GM12878 (cell line): ENCODE measurements around the gene MED4. TPM values are rescaled to one million over a fixed set of nuclear protein-coding genes. Genes with fewer than 3 reads are reported as not detected.

ENCODE experiments used
- ATAC-seq: fragments of 200-7000 bp; cut with Tn5 transposase; 3 replicates; pipeline ENCODE4 v1.9.1; 2020; ENCODE audit warnings: mild to moderate bottlenecking, moderate library complexity
- BruUV-seq: library from RNA; stranded (reverse); fragments of 400-500 nt; replicated peaks from 2 replicates; lab custom pipeline; 2021; lab: Mats Ljungman, UMichigan
- CTCF ChIA-PET: fragments of 300-600 bp; sonication (Branson Sonifier 250); formaldehyde crosslinking; extraction: SDS; loops from one replicate; lab custom pipeline; 2021; ENCODE audit warnings: inconsistent platforms; lab: Yijun Ruan, JAX
- POLR2A ChIA-PET: fragments of 350-600 bp; formaldehyde crosslinking; extraction: SDS; loops from one replicate; lab custom pipeline; 2021; ENCODE audit warnings: inconsistent platforms; lab: Charles Lee
- RAD21 ChIA-PET: fragments of 300-600 bp; sonication (Branson Sonifier 250); formaldehyde crosslinking; loops from one replicate; lab custom pipeline; 2023; ENCODE audit warnings: antibody characterized with exemption; ENCODE audit not compliant: unreplicated experiment; lab: Charles Lee
- SMC1A ChIA-PET: fragments of 300-600 bp; sonication (Branson Sonifier 250); formaldehyde crosslinking; loops from one replicate; lab custom pipeline; 2023; ENCODE audit not compliant: unreplicated experiment, uncharacterized antibody; lab: Charles Lee
- DNase-seq: peaks from one replicate; pipeline ENCODE4 v3.0.0-alpha.2; 2011; ENCODE audit warnings: low read depth, low spot score
- FAIRE-seq: peaks from 3 replicates; lab custom pipeline; 2011; peaks lifted over from hg19 to GRCh38; lab: Jason Lieb, UNC
- H2AFZ ChIP-seq: 2 replicates; pipeline ENCODE4 v1.6.0; 2011; ENCODE audit warnings: low read depth, low read length, control low read depth; ENCODE audit not compliant: control insufficient read depth
- H3K27ac ChIP-seq: 2 replicates; pipeline ENCODE4 v1.5.1; 2011; ENCODE audit warnings: control low read depth; ENCODE audit not compliant: control insufficient read depth, insufficient read depth
- H3K27me3 ChIP-seq, 2 experiments: replicated peaks in 1 of 2; 2 replicates each; pipeline versions ENCODE4 v1.6.0 to v1.6.1; 2011; ENCODE audit warnings: low read length in 1 of 2; ENCODE audit not compliant: control insufficient read depth in 2 of 2, insufficient read depth in 2 of 2
- H3K36me3 ChIP-seq, 2 experiments: 2 replicates each; pipeline ENCODE4 v1.5.1; 2011; ENCODE audit warnings: low read length in 1 of 2; ENCODE audit not compliant: control insufficient read depth in 2 of 2, insufficient read depth in 2 of 2
- H3K4me1 ChIP-seq: 2 replicates; pipeline ENCODE4 v1.6.1; 2011; ENCODE audit warnings: mild to moderate bottlenecking, low read length, moderate library complexity, mixed read lengths; ENCODE audit not compliant: control insufficient read depth, insufficient read depth
- H3K4me2 ChIP-seq: 2 replicates; pipeline ENCODE4 v1.6.0; 2011; ENCODE audit warnings: control low read depth; ENCODE audit not compliant: control insufficient read depth, insufficient read depth
- H3K4me3 ChIP-seq: fragments of 200-600 bp; sonication (generic); 2 replicates; pipeline ENCODE4 v1.5.1; 2016
- H3K79me2 ChIP-seq: 2 replicates; pipeline ENCODE4 v1.6.0; 2011; ENCODE audit warnings: low read length; ENCODE audit not compliant: control insufficient read depth, insufficient read depth
- H3K9ac ChIP-seq: 2 replicates; pipeline ENCODE4 v1.8.0; 2011; ENCODE audit warnings: low read length, control low read depth, mixed read lengths; ENCODE audit not compliant: control insufficient read depth, insufficient read depth
- H3K9me3 ChIP-seq: replicated peaks from 3 replicates; pipeline ENCODE4 v1.5.1; 2011; ENCODE audit warnings: mild to moderate bottlenecking, low read length; ENCODE audit not compliant: control insufficient read depth, insufficient read depth
- H4K20me1 ChIP-seq: 2 replicates; pipeline ENCODE4 v1.6.0; 2011; ENCODE audit not compliant: control insufficient read depth, insufficient read depth
- BHLHE40 ChIP-seq, 2 experiments: fragments of 450-650 bp in 1 of 2; IDR thresholded peaks; 2 replicates each; pipeline ENCODE4 v1.6.1; 2011 to 2017; ENCODE audit warnings: low read depth in 2 of 2, borderline replicate concordance in 1 of 2, improper control_type of control experiment in 1 of 2, low read length in 1 of 2, mild to moderate bottlenecking in 1 of 2
- E4F1 ChIP-seq: fragments of 450-650 bp; IDR thresholded peaks from 2 replicates; pipeline ENCODE4 v1.6.1; 2018; ENCODE audit warnings: borderline replicate concordance, mild to moderate bottlenecking; ENCODE audit not compliant: partially characterized antibody
- ELK1 ChIP-seq: IDR thresholded peaks from 2 replicates; pipeline ENCODE4 v1.6.1; 2012; ENCODE audit warnings: low read depth, low read length, improper control_type of control experiment
- IRF4 ChIP-seq: IDR thresholded peaks from 2 replicates; pipeline ENCODE4 v1.6.1; 2011; ENCODE audit warnings: low read depth, low read length
- MAX ChIP-seq: IDR thresholded peaks from 2 replicates; pipeline ENCODE4 v1.6.1; 2012; ENCODE audit warnings: low read depth, low read length, improper control_type of control experiment
- PML ChIP-seq: IDR thresholded peaks from 2 replicates; pipeline ENCODE4 v1.6.1; 2012; ENCODE audit warnings: low read length, inconsistent platforms
- SMC3 ChIP-seq: IDR thresholded peaks from 2 replicates; pipeline ENCODE4 v1.6.1; 2011; ENCODE audit warnings: low read length, improper control_type of control experiment, borderline replicate concordance
- ZNF622 ChIP-seq: fragments of 450-650 bp; IDR thresholded peaks from 2 replicates; pipeline ENCODE4 v1.6.1; 2017; ENCODE audit warnings: mild to moderate bottlenecking, inconsistent platforms
- WGBS: methylation state at CpG from one replicate; pipeline ENCODE4 v1.1.6; 2016; ENCODE audit warnings: low lambda C conversion rate; ENCODE audit not compliant: insufficient replicate concordance, insufficient coverage; ENCODE audit errors: missing lambda C conversion rate; 5-methylcytosine and 5-hydroxymethylcytosine counted together
- in situ Hi-C: fragments of 300-500 bp; cut with MboI; formaldehyde crosslinking; loops from 9 replicates; pipeline ENCODE4 v1.14.3; 2018; ENCODE audit warnings: mixed read lengths
- intact Hi-C: fragments of 100-400 bp; cut with micrococcal nuclease; formaldehyde crosslinking; loops from one replicate; pipeline ENCODE4 v1.14.2; 2022; ENCODE audit not compliant: unreplicated experiment
- polyA plus RNA-seq, 11 experiments: library from polyadenylated mRNA; depleted of rRNA in 4 of 11; unstranded in 6 of 11; stranded (reverse) in 5 of 11; fragments of >200 nt; fragmentation: Nextera tagmentation in 4 of 11; fragmentation: Illumina TruSeq in 1 of 11; extraction: Ambion mirVana in 4 of 11; extraction: Trizol in 1 of 11; gene quantifications; 1 replicate in 1 of 11; 2 replicates in 10 of 11; pipeline versions ENCODE4 v1.2.1 to v1.2.3, GENCODE V29; 2011 to 2016; ENCODE audit warnings: inconsistent platforms in 2 of 11, missing spikeins in 2 of 11, low read depth in 1 of 11
- total RNA-seq, 4 experiments: library from RNA; depleted of rRNA in 3 of 4; stranded (reverse); fragments of >200 nt in 3 of 4; fragmentation: Illumina TruSeq in 1 of 4; extraction: Trizol in 1 of 4; gene quantifications; 2 replicates each; pipeline versions ENCODE4 v1.2.1 to v1.2.3, GENCODE V29; 2013 to 2021

Gene MED4
- total and polyA plus RNA-seq, 10 of the 15 experiments (the other 5 are each of a cell fraction or from before 2014, with no cell fraction given): 31.5 to 117 (median 87.4) TPM

- intact Hi-C loops: no loop called here
- Histone ChIP-seq H3K4me2 (no peak overlapping the region), H4K20me1 (no peaks in the 10 kb centered on the region), H3K9me3 (no peaks in the 10 kb centered on the region), H3K4me1 (no peaks in the 10 kb centered on the region), H3K9ac (no peak overlapping the region), H3K27me3 (peaks cover 0 to 4% of the 10 kb centered on the region in 2 experiments; a peak in 1 of 4 replicates), H3K36me3 (no peaks in the 10 kb centered on the region), H3K4me3 (no peak overlapping the region), H2AFZ (no peak overlapping the region), H3K27ac (no peak overlapping the region), H3K79me2 (no peaks in the 10 kb centered on the region)
- in situ Hi-C loops: no loop called here
- ATAC-seq (no peak), FAIRE-seq (no peak), DNase-seq (no peak)
- no TSS peak for BruUV-seq
- WGBS: 2% methylated on average over 2 of the region's 2 CpGs
- ChIA-PET SMC1A (interaction anchor here (1.6 to 4.4 kb wide), 4 partner anchors 9 to 448 kb away, joined by 5 to 25 read pairs (median 7); no protein-coding TSS in a partner anchor), CTCF (interaction anchor here (0.8 to 4.8 kb wide), 3 partner anchors 202 to 637 kb away, joined by 3 to 43 read pairs (median 5); no protein-coding TSS in a partner anchor), RAD21 (interaction anchor here (2.3 kb wide), 1 partner anchor 448 kb away, joined by 11 read pairs; no protein-coding TSS in a partner anchor), POLR2A (no interaction called here)
- TF ChIP-seq PML (no peak), ELK1 (no peak), BHLHE40 (IDR thresholded peaks at IDR 0.05; ENCODE audit: borderline replicate concordance in 1 of 2, low read depth in 2 of 2, low read length in 1 of 2) (no peak), MAX (no peak), ZNF622 (no peak), E4F1 (no peak), IRF4 (no peak), SMC3 (no peak)
These were observed 36.6 kb upstream of the MED4 start for GRCh38 chr13:48131533-48131932.
